DOHH2 (cell line): ENCODE measurements around the gene UNKL.

ENCODE experiments used
- CTCF ChIP-seq: fragments of 200-600 bp; sonication (generic); IDR thresholded peaks from one replicate; pipeline ENCODE4 v1.5.1; 2014; ENCODE audit warnings: antibody characterized with exemption, mild to moderate bottlenecking, low read depth, low read length; ENCODE audit not compliant: poor library complexity, severe bottlenecking
- EZH2phosphoT487 ChIP-seq: fragments of 200-600 bp; sonication (generic); IDR thresholded peaks from 2 replicates; pipeline ENCODE4 v1.6.1; 2017; ENCODE audit warnings: borderline replicate concordance, mild to moderate bottlenecking, antibody characterized with exemption, low read length, moderate library complexity, mixed read lengths

- no peak for TF ChIP-seq CTCF
- no peak for TF ChIP-seq EZH2phosphoT487
These were observed 7.6 kb upstream of the UNKL start for GRCh38 chr16:1422076-1422475.
